ENCODE results near the gene BST1.

DNA sequence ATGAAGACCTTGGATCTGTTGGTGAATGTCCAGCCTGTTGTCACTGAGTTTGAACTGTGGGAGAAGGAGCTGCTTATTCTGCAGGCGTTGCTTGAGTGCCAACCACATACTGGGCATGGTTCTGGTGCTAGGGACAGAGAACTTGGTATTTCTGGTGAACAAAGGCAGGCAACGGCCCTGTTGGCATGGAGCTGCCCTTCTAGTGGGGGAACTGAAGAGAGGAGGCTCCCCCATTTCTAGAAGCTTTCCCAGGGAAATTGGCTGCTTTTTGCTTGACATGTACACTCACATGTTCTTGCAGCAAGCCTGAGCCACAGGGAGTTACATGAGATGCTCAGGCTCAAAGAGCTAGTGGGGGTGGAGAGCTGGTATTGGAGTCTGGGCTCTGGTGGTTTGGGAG is 66.3 kb downstream of the BST1 start:
- TF ChIP-seq, protein P1, sequence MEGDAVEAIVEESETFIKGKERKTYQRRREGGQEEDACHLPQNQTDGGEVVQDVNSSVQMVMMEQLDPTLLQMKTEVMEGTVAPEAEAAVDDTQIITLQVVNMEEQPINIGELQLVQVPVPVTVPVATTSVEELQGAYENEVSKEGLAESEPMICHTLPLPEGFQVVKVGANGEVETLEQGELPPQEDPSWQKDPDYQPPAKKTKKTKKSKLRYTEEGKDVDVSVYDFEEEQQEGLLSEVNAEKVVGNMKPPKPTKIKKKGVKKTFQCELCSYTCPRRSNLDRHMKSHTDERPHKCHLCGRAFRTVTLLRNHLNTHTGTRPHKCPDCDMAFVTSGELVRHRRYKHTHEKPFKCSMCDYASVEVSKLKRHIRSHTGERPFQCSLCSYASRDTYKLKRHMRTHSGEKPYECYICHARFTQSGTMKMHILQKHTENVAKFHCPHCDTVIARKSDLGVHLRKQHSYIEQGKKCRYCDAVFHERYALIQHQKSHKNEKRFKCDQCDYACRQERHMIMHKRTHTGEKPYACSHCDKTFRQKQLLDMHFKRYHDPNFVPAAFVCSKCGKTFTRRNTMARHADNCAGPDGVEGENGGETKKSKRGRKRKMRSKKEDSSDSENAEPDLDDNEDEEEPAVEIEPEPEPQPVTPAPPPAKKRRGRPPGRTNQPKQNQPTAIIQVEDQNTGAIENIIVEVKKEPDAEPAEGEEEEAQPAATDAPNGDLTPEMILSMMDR (IDR thresholded peaks at IDR 0.05; ENCODE audit: extremely low read depth in 1 of 2, insufficient read depth in 1 of 2, low read depth in 1 of 2, low read length in 2 of 2) = no peak
- no peak for TF ChIP-seq POLR2A (IDR thresholded peaks at IDR 0.05; ENCODE audit: low read depth, low read length)
- no peak for TF ChIP-seq EZH2 (IDR thresholded peaks at IDR 0.05; ENCODE audit: borderline replicate concordance, low read depth, low read length, severe bottlenecking)
- TF ChIP-seq POLR2AphosphoS5 (IDR thresholded peaks at IDR 0.05; ENCODE audit: insufficient read depth, low read depth, low read length) = no peak
- TF ChIP-seq MAX (IDR thresholded peaks at IDR 0.05; ENCODE audit: insufficient read depth, insufficient read length) = no peak
- no peak for TF ChIP-seq GATA2 (IDR thresholded peaks at IDR 0.05; ENCODE audit: insufficient read depth, insufficient read length, low read depth, low read length)
